ENCODE data around the gene NATD1.

The NATD1 gene

GRCh38 chr17:21276264-21276588, 23.0 kb upstream of the NATD1 start:
- DNase-seq (ENCODE audit: insufficient read length, low spot score) (no peak), FAIRE-seq (no peak)

- FAIRE-seq = peak; percentile 99
- peak; percentile 100 for DNase-seq (ENCODE audit: insufficient read length, low spot score)
These were observed 22.5 kb upstream of the NATD1 start for GRCh38 chr17:21275579-21276263.

GRCh38 chr17:21275047-21275578, 21.9 kb upstream of the NATD1 start:
- FAIRE-seq (no peak), DNase-seq (ENCODE audit: insufficient read length, low spot score) (peak; percentile 71)

- peak; percentile 72 for FAIRE-seq
- DNase-seq (ENCODE audit: insufficient read length, low spot score) = no peak
These were observed 19.9 kb upstream of the NATD1 start for GRCh38 chr17:21272881-21273792.

- peak; percentile 75 for FAIRE-seq
- DNase-seq (ENCODE audit: insufficient read length, low spot score) = no peak
These were observed 19.0 kb upstream of the NATD1 start for GRCh38 chr17:21272250-21272649.

GRCh38 chr17:21271454-21272183, 18.4 kb upstream of the NATD1 start:
- FAIRE-seq (no peak), DNase-seq (ENCODE audit: insufficient read length, low spot score) (no peak)

GRCh38 chr17:21269394-21269793, 16.2 kb upstream of the NATD1 start:
- DNase-seq (ENCODE audit: insufficient read length, low spot score) = no peak
- FAIRE-seq = peak; percentile 63

- DNase-seq (ENCODE audit: insufficient read length, low spot score) (no peak), FAIRE-seq (peak; percentile 44)
These were observed 15.5 kb upstream of the NATD1 start for GRCh38 chr17:21268596-21269188.

- FAIRE-seq (peak; percentile 66), DNase-seq (ENCODE audit: insufficient read length, low spot score) (no peak)
These were observed 10.2 kb upstream of the NATD1 start for GRCh38 chr17:21263376-21263775.

GRCh38 chr17:21262259-21262993, 9.2 kb upstream of the NATD1 start:
- FAIRE-seq (no peak), DNase-seq (ENCODE audit: insufficient read length, low spot score) (no peak)

GRCh38 chr17:21258593-21258992, 5.4 kb upstream of the NATD1 start:
- DNase-seq (ENCODE audit: insufficient read length, low spot score) = no peak
- no peak for FAIRE-seq

GRCh38 chr17:21253646-21254441, 634 bp upstream of the NATD1 start:
- DNase-seq (ENCODE audit: insufficient read length, low spot score) (no peak), FAIRE-seq (peak; percentile 63)

- peak; percentile 74 for FAIRE-seq
These were observed 868 bp downstream of the NATD1 start for GRCh38 chr17:21252289-21252795.

GRCh38 chr17:21251337-21252010, 1.7 kb downstream of the NATD1 start:
- FAIRE-seq (peak; percentile 63), DNase-seq (ENCODE audit: insufficient read length, low spot score) (no peak)

More at GRCh38 chr17:21252289-21252795, 868 bp downstream of the NATD1 start:
- DNase-seq (ENCODE audit: insufficient read length, low spot score) = no peak

GRCh38 chr17:21250854-21251253, 2.4 kb downstream of the NATD1 start:
- DNase-seq (ENCODE audit: insufficient read length, low spot score) = no peak
- peak; percentile 16 for FAIRE-seq

GRCh38 chr17:21249920-21250703, 3.1 kb downstream of the NATD1 start:
- FAIRE-seq (peak; percentile 63), DNase-seq (ENCODE audit: insufficient read length, low spot score) (no peak)

- peak; percentile 26 for FAIRE-seq
- no peak for DNase-seq (ENCODE audit: insufficient read length, low spot score)
These were observed 4.0 kb downstream of the NATD1 start for GRCh38 chr17:21249086-21249795.

Data from HTR-8/SVneo (cell line).